NCI-H524 treated with DMSO at 0.1 percent for 48 hours (cell line): Measurements from ENCODE around the gene PLOD2.

ENCODE experiments used
- DNase-seq: peaks from one replicate; lab custom pipeline; 2025; lab: John Stamatoyannopoulos, UW

Gene PLOD2

GRCh38 chr3:146040630-146041029 is 120.4 kb downstream of the PLOD2 start:
- no peak for DNase-seq

- DNase-seq: no peak
Measured at GRCh38 chr3:146037697-146038096, 123.3 kb downstream of the PLOD2 start.

- DNase-seq: no peak
Measured at GRCh38 chr3:146036281-146036680, 124.7 kb downstream of the PLOD2 start.

- DNase-seq: no peak
Measured at GRCh38 chr3:146035366-146035765, 125.6 kb downstream of the PLOD2 start.

- DNase-seq: no peak
Measured at GRCh38 chr3:146033950-146034349, 127.0 kb downstream of the PLOD2 start.

- DNase-seq: no peak
Measured at GRCh38 chr3:146026547-146026946, 134.4 kb downstream of the PLOD2 start.

GRCh38 chr3:146024260-146024659 is 136.7 kb downstream of the PLOD2 start:
- no peak for DNase-seq

- no peak for DNase-seq
Measured at GRCh38 chr3:146020969-146021368, 140.0 kb downstream of the PLOD2 start.

- DNase-seq: no peak
Measured at GRCh38 chr3:146019508-146019907, 141.5 kb downstream of the PLOD2 start.
